SU-DHL-6 (cell line): ENCODE measurements around the gene CNP.

Experiments
- CTCF ChIP-seq: fragments of 200-600 bp; sonication (generic); IDR thresholded peaks from one replicate; pipeline ENCODE4 v1.5.1; 2017; ENCODE audit warnings: antibody characterized with exemption, mild to moderate bottlenecking, low read length, moderate library complexity; ENCODE audit not compliant: insufficient read depth, poor library complexity, severe bottlenecking
- EZH2phosphoT487 ChIP-seq: fragments of 200-600 bp; sonication (generic), shearing (Covaris generic); conservative IDR thresholded peaks from 2 replicates; pipeline ENCODE4 v1.6.1; 2018; ENCODE audit warnings: mild to moderate bottlenecking, antibody characterized with exemption, low read length, moderate library complexity, mixed read lengths

- TF ChIP-seq CTCF, result no peak
- TF ChIP-seq EZH2phosphoT487, result no peak
Observed at GRCh38 chr17:42005166-42005565, 38.6 kb downstream of the CNP start.
